ENCODE results near the gene LARGE1. TPM values are rescaled to one million over a fixed set of nuclear protein-coding genes. Genes with fewer than 3 reads are reported as not detected.

LARGE1 gene
- polyA plus RNA-seq (ENCODE audit: low read depth in 6 of 6), result 1 to 10 TPM; 3.6 to 9.5 (median 5.6) TPM

DNA sequence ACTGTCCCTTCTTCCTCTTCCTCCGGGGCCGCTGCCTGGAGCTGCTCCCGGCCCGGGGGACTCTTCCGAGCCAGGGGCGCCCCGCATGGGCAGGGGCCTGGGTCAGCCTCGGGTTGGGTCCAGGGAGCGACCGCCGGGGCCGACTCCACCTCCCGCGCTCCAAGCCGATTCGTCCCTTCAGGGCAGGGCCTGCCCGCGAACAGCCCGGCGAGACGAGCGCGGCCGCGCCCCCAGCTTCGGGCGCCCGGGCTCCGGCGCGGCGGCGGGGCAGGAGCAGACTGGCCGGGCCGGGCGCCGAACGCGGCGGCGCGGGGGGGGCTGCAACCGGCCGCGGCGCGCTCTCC, at the start of gene LARGE1:
LARGE1 (minus strand) TSS at position 280 of the 344 bp plus-strand sequence.
- peaks cover 51 to 60% (median 56%) of the 10 kb centered on the region in 3 donors for H3K4me1 Mint-ChIP-seq
- no peaks in the 10 kb centered on the region for H3K36me3 Mint-ChIP-seq
- peaks cover 0 to 47% (median 3%) of the 10 kb centered on the region in 3 donors for H3K27me3 Mint-ChIP-seq
- H3K9me3 Mint-ChIP-seq, result no peaks in the 10 kb centered on the region
- H3K4me3 Mint-ChIP-seq, result peak within 1 kb of the TSS; percentile 91 to 98 (median 95)
- H3K27ac Mint-ChIP-seq, result peak within 1 kb of the TSS in 4 of 6 donors; percentile 53 to 95 (median 74)
- DNase-seq (peak; percentile 9), ATAC-seq (ENCODE audit: low read depth in 2 of 2) (peak; percentile 1)

DNA sequence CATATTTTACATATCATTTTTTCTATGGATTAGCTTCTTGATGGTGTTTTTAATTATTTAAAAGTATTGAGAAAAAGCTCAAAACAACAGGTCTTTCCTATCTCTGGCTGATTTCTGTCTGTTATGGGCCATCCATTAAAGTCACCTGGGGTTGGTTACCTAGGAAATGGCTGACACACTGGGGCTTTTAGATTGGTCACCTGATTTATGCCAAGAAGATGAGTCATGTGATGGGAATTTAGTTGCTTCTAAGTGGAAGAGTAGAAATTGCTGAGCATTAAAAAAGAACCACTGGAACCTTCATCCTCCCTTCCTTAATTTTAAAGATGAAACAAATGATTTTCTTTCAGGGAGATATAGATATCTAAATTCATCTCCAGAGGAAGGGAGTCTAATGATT, 48.8 kb upstream of the LARGE1 start:
- Mint-ChIP-seq H3K36me3 (no peaks in the 10 kb centered on the region), H3K4me3 (no peak overlapping the region), H3K9me3 (peaks cover 0 to 3% (median 0%) of the 10 kb centered on the region in 7 donors), H3K27me3 (peaks cover 28 to 34% (median 30%) of the 10 kb centered on the region in 3 donors), H3K4me1 (no peaks in the 10 kb centered on the region), H3K27ac (no peak overlapping the region)
- DNase-seq, result no peak
- no peak for ATAC-seq (ENCODE audit: low read depth in 2 of 2)

- Mint-ChIP-seq H3K4me1 (peaks cover 0 to 8% (median 5%) of the 10 kb centered on the region in 3 donors), H3K27ac (no peak overlapping the region), H3K36me3 (no peaks in the 10 kb centered on the region), H3K27me3 (peaks cover 0 to 12% (median 11%) of the 10 kb centered on the region in 3 donors), H3K4me3 (no peak overlapping the region), H3K9me3 (peaks cover 0 to 5% (median 0%) of the 10 kb centered on the region in 7 donors)
- no peak for ATAC-seq (ENCODE audit: low read depth in 2 of 2)
- DNase-seq, result no peak
Measured at GRCh38 chr22:33964121-33964520, 43.8 kb upstream of the LARGE1 start.

- ATAC-seq (ENCODE audit: low read depth in 2 of 2), result peak; percentile 50 to 59
- Mint-ChIP-seq H3K4me3 (no peak overlapping the region), H3K27ac (no peak overlapping the region), H3K9me3 (peaks cover 0 to 5% (median 0%) of the 10 kb centered on the region in 7 donors), H3K36me3 (no peaks in the 10 kb centered on the region), H3K4me1 (peaks cover 0 to 8% (median 5%) of the 10 kb centered on the region in 3 donors), H3K27me3 (peaks cover 0 to 12% (median 9%) of the 10 kb centered on the region in 3 donors)
- DNase-seq, result peak; percentile 5
Measured at GRCh38 chr22:33962409-33962808, 42.1 kb upstream of the LARGE1 start.

- peaks cover 0 to 8% (median 5%) of the 10 kb centered on the region in 3 donors for H3K4me1 Mint-ChIP-seq
- peaks cover 0 to 5% (median 0%) of the 10 kb centered on the region in 7 donors for H3K9me3 Mint-ChIP-seq
- no peak overlapping the region for H3K4me3 Mint-ChIP-seq
- H3K36me3 Mint-ChIP-seq, result no peaks in the 10 kb centered on the region
- DNase-seq (no peak), ATAC-seq (ENCODE audit: low read depth in 2 of 2) (peak in 1 of 2 donors; percentile 28)
- H3K27me3 Mint-ChIP-seq, result peaks cover 0 to 13% (median 7%) of the 10 kb centered on the region in 3 donors
- H3K27ac Mint-ChIP-seq, result no peak overlapping the region
Measured at GRCh38 chr22:33958741-33959140, 38.5 kb upstream of the LARGE1 start.

DNA sequence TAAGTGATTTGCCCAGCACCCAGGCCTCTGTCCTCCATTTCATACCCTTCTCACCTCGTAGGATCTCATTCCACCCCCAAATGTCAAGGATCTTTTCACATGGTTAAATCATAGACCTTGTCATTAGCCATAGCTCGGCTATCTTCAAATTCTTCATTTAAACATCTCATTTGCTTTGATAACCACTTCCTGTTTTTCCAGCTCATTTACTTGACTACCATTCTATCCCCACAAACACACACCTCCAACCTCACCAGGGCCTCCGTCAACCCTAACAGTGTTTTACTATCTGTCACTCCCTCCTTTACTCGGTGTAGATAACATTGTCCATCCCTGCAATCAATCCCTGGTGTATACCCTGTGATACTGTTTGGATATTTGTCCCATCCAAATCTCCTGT, 36.8 kb upstream of the LARGE1 start:
- no peak overlapping the region for H3K27ac Mint-ChIP-seq
- H3K9me3 Mint-ChIP-seq, result peaks cover 0 to 5% (median 0%) of the 10 kb centered on the region in 7 donors
- H3K4me3 Mint-ChIP-seq, result no peak overlapping the region
- peaks cover 0 to under 1% (median under 1%) of the 10 kb centered on the region in 3 donors for H3K4me1 Mint-ChIP-seq
- no peaks in the 10 kb centered on the region for H3K36me3 Mint-ChIP-seq
- ATAC-seq (ENCODE audit: low read depth in 2 of 2) (peak in 1 of 2 donors; percentile 23), DNase-seq (no peak)
- peaks cover 7 to 13% (median 8%) of the 10 kb centered on the region in 3 donors for H3K27me3 Mint-ChIP-seq

DNA sequence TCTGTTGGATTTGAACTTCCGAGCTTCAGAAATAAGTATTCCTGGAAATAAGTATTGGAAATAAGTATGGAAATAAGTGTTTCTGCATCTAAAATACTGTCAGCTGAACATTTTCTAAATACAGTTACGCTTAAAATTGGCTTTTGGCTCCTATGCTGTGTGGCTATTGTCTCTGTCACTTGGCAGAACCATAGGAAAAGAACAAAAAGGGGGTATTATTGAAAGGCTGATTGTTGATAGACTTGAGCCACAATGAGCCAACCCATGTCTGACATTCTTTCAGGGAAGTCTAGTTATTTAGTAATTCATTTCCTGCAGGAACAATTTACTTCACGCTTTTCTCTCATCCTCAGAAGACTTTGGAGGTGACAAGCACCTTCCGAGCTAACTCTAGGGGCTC, 32.5 kb upstream of the LARGE1 start:
- Mint-ChIP-seq H3K4me3 (no peak overlapping the region), H3K27ac (no peak overlapping the region), H3K4me1 (no peaks in the 10 kb centered on the region), H3K27me3 (peaks cover 21 to 23% (median 22%) of the 10 kb centered on the region in 3 donors), H3K9me3 (peaks cover 0 to 9% (median 0%) of the 10 kb centered on the region in 7 donors), H3K36me3 (no peaks in the 10 kb centered on the region)
- DNase-seq, result no peak
- ATAC-seq (ENCODE audit: low read depth in 2 of 2), result no peak

- Mint-ChIP-seq H3K27me3 (peaks cover 15 to 16% (median 16%) of the 10 kb centered on the region in 3 donors), H3K4me1 (no peaks in the 10 kb centered on the region), H3K4me3 (no peak overlapping the region), H3K27ac (no peak overlapping the region), H3K36me3 (peaks cover 0 to 4% of the 10 kb centered on the region in 2 donors), H3K9me3 (peaks cover 0 to 12% (median 8%) of the 10 kb centered on the region in 7 donors)
- ATAC-seq (ENCODE audit: low read depth in 2 of 2), result no peak
- no peak for DNase-seq
Measured at GRCh38 chr22:33940741-33941140, 20.5 kb upstream of the LARGE1 start.

GRCh38 chr22:33932997-33933396, 12.7 kb upstream of the LARGE1 start:
- no peak for ATAC-seq (ENCODE audit: low read depth in 2 of 2)

GRCh38 chr22:33931406-33931805, 11.1 kb upstream of the LARGE1 start:
- no peak for DNase-seq
- no peak for ATAC-seq (ENCODE audit: low read depth in 2 of 2)
- no peaks in the 10 kb centered on the region for H3K4me1 Mint-ChIP-seq
- H3K27me3 Mint-ChIP-seq, result peaks cover 35 to 50% (median 39%) of the 10 kb centered on the region in 3 donors
- no peaks in the 10 kb centered on the region for H3K36me3 Mint-ChIP-seq
- no peak overlapping the region for H3K4me3 Mint-ChIP-seq
- no peak overlapping the region for H3K27ac Mint-ChIP-seq
- no peaks in the 10 kb centered on the region for H3K9me3 Mint-ChIP-seq

More at GRCh38 chr22:33932997-33933396, 12.7 kb upstream of the LARGE1 start:
- H3K4me1 Mint-ChIP-seq, result no peaks in the 10 kb centered on the region
- H3K27me3 Mint-ChIP-seq, result peaks cover 32 to 39% (median 39%) of the 10 kb centered on the region in 3 donors
- DNase-seq, result no peak
- no peaks in the 10 kb centered on the region for H3K36me3 Mint-ChIP-seq
- no peaks in the 10 kb centered on the region for H3K9me3 Mint-ChIP-seq
- no peak overlapping the region for H3K4me3 Mint-ChIP-seq
- H3K27ac Mint-ChIP-seq, result no peak overlapping the region

- ATAC-seq (ENCODE audit: low read depth in 2 of 2) (no peak), DNase-seq (no peak)
- Mint-ChIP-seq H3K27me3 (peaks cover 16 to 71% (median 31%) of the 10 kb centered on the region in 3 donors), H3K4me3 (no peak overlapping the region), H3K9me3 (no peaks in the 10 kb centered on the region), H3K27ac (no peak overlapping the region), H3K4me1 (peaks cover 9 to 11% (median 10%) of the 10 kb centered on the region in 3 donors), H3K36me3 (no peaks in the 10 kb centered on the region)
Measured at GRCh38 chr22:33927752-33928151, 7.5 kb upstream of the LARGE1 start.

DNA sequence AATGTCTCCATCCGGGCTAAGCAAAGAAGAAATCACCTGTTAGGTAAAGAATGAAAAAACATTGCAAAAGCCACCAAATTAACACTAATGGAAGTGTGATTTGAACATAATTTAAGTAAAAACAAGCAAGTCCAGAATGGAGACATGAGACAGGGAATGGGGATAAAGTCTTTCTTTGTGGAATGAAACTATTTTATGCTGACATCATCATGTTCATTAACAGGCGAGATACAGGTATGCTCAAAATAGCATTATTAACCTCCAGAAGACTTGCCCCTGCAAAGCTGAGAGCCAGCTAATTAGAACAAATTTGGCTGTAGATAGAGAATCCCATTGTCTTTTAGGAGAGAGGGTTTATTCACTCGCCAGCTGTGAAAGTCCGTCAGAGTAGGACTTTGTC, 4.9 kb upstream of the LARGE1 start:
- H3K27me3 Mint-ChIP-seq, result peaks cover 8 to 60% (median 24%) of the 10 kb centered on the region in 3 donors
- no peaks in the 10 kb centered on the region for H3K36me3 Mint-ChIP-seq
- no peaks in the 10 kb centered on the region for H3K9me3 Mint-ChIP-seq
- peaks cover 19 to 22% (median 20%) of the 10 kb centered on the region in 3 donors for H3K4me1 Mint-ChIP-seq
- ATAC-seq (ENCODE audit: low read depth in 2 of 2), result no peak
- DNase-seq, result no peak
- no peak overlapping the region for H3K27ac Mint-ChIP-seq
- peak overlapping the region in 1 of 8 donors; percentile 22 for H3K4me3 Mint-ChIP-seq

GRCh38 chr22:33923660-33924246, 3.5 kb upstream of the LARGE1 start:
- Mint-ChIP-seq H3K27me3 (peaks cover 0 to 54% (median 13%) of the 10 kb centered on the region in 3 donors), H3K36me3 (no peaks in the 10 kb centered on the region), H3K4me3 (peak overlapping the region in 7 of 8 donors; percentile 29 to 98 (median 92)), H3K4me1 (peaks cover 26 to 31% (median 27%) of the 10 kb centered on the region in 3 donors), H3K27ac (no peak overlapping the region), H3K9me3 (no peaks in the 10 kb centered on the region)
- ATAC-seq (ENCODE audit: low read depth in 2 of 2) (no peak), DNase-seq (peak; percentile 58)

GRCh38 chr22:33923033-33923432, 2.8 kb upstream of the LARGE1 start:
- DNase-seq (no peak), ATAC-seq (ENCODE audit: low read depth in 2 of 2) (no peak)
- H3K27ac Mint-ChIP-seq, result peak overlapping the region in 2 of 6 donors; percentile 63 to 80
- peaks cover 33 to 38% (median 34%) of the 10 kb centered on the region in 3 donors for H3K4me1 Mint-ChIP-seq
- no peaks in the 10 kb centered on the region for H3K9me3 Mint-ChIP-seq
- H3K27me3 Mint-ChIP-seq, result peaks cover 0 to 59% (median 13%) of the 10 kb centered on the region in 3 donors
- no peaks in the 10 kb centered on the region for H3K36me3 Mint-ChIP-seq
- H3K4me3 Mint-ChIP-seq, result peak overlapping the region; percentile 85 to 98 (median 94)
